IMR-90 (cell line): ENCODE results near the gene CADM1. TPM values are rescaled to one million over a fixed set of nuclear protein-coding genes. Genes with fewer than 3 reads are reported as not detected.

ENCODE experiments used
- ATAC-seq: fragments of 200-7000 bp; cut with Tn5 transposase; 2 replicates; pipeline ENCODE4 v1.9.1; 2020; ENCODE audit warnings: low read depth, mild to moderate bottlenecking, moderate library complexity
- BruUV-seq: library from RNA; stranded (reverse); fragments of 400-500 nt; replicated peaks from 2 replicates; lab custom pipeline; 2021; lab: Mats Ljungman, UMichigan
- CTCF ChIA-PET: fragments of 300-600 bp; formaldehyde crosslinking; extraction: SDS; loops from one replicate; lab custom pipeline; 2021; ENCODE audit warnings: antibody characterized with exemption; lab: Yijun Ruan, JAX
- POLR2A ChIA-PET: fragments of 300-600 bp; sonication (Branson Sonifier 250); formaldehyde crosslinking; loops from one replicate; lab custom pipeline; 2022; ENCODE audit warnings: antibody characterized with exemption; ENCODE audit not compliant: unreplicated experiment; lab: Charles Lee
- DNase-seq: peaks from one replicate; pipeline ENCODE4 v3.0.0; 2013
- H2AFZ ChIP-seq: replicated peaks from 2 replicates; pipeline ENCODE3; 2013; ENCODE audit warnings: low read length, mild to moderate bottlenecking; ENCODE audit not compliant: poor library complexity
- H2AK5ac ChIP-seq: 2 replicates; pipeline ENCODE4 v1.6.1; 2013; ENCODE audit warnings: low read depth, low read length, inconsistent platforms
- H2AK9ac ChIP-seq: replicated peaks from 2 replicates; pipeline ENCODE3; 2013; ENCODE audit warnings: mild to moderate bottlenecking, low read depth, low read length, moderate library complexity; ENCODE audit not compliant: poor library complexity
- H2BK120ac ChIP-seq: 2 replicates; pipeline ENCODE4 v1.6.1; 2013; ENCODE audit warnings: low read depth, low read length, inconsistent platforms
- H2BK15ac ChIP-seq: 3 replicates; pipeline ENCODE4 v1.6.1; 2013; ENCODE audit warnings: low read depth, low read length, inconsistent platforms
- H2BK20ac ChIP-seq: 2 replicates; pipeline ENCODE4 v1.6.1; 2013; ENCODE audit warnings: low read depth, mild to moderate bottlenecking, inconsistent platforms, low read length, moderate library complexity
- H2BK5ac ChIP-seq: 2 replicates; pipeline ENCODE4 v1.6.1; 2013; ENCODE audit warnings: mild to moderate bottlenecking, low read depth, low read length, inconsistent platforms; ENCODE audit not compliant: poor library complexity, severe bottlenecking
- H3K14ac ChIP-seq: replicated peaks from 2 replicates; pipeline ENCODE4 v1.6.1; 2013; ENCODE audit warnings: low read depth, low read length, inconsistent platforms
- H3K18ac ChIP-seq: 2 replicates; pipeline ENCODE4 v1.6.1; 2013; ENCODE audit warnings: low read depth, low read length, control low read depth
- H3K23ac ChIP-seq: 2 replicates; pipeline ENCODE4 v1.6.1; 2013; ENCODE audit warnings: low read depth, low read length, inconsistent platforms
- H3K27ac ChIP-seq: 2 replicates; pipeline ENCODE4 v1.5.1; 2013; ENCODE audit warnings: mild to moderate bottlenecking, control low read depth, low read length; ENCODE audit not compliant: insufficient read depth
- H3K27me3 ChIP-seq: 2 replicates; pipeline ENCODE4 v1.6.1; 2013; ENCODE audit warnings: low read length; ENCODE audit not compliant: control insufficient read depth, insufficient read depth
- H3K36me3 ChIP-seq: 2 replicates; pipeline ENCODE4 v1.6.1; 2013; ENCODE audit warnings: low read length, mixed read lengths; ENCODE audit not compliant: control insufficient read depth, insufficient read depth
- H3K4ac ChIP-seq: 2 replicates; pipeline ENCODE4 v1.6.1; 2013; ENCODE audit warnings: low read depth, low read length, inconsistent platforms
- H3K4me1 ChIP-seq: 2 replicates; pipeline ENCODE4 v1.6.1; 2013; ENCODE audit warnings: low read length, mixed read lengths; ENCODE audit not compliant: control insufficient read depth, insufficient read depth
- H3K4me2 ChIP-seq: 2 replicates; pipeline ENCODE4 v1.6.1; 2013; ENCODE audit warnings: low read depth, mild to moderate bottlenecking, control low read depth, low read length, moderate library complexity
- H3K4me3 ChIP-seq: 2 replicates; pipeline ENCODE4 v1.5.1; 2013; ENCODE audit warnings: low read depth, mild to moderate bottlenecking, control low read depth, low read length, moderate library complexity; ENCODE audit not compliant: insufficient read depth
- H3K56ac ChIP-seq: 2 replicates; pipeline ENCODE4 v1.6.1; 2013; ENCODE audit warnings: low read length, inconsistent platforms; ENCODE audit not compliant: insufficient read depth; ENCODE audit errors: extremely low read depth
- H3K79me1 ChIP-seq, 2 experiments: 2 replicates each; pipeline ENCODE4 v1.6.1; 2013; ENCODE audit warnings: low read length in 2 of 2, inconsistent platforms in 1 of 2, low read depth in 1 of 2
- H3K9ac ChIP-seq: 2 replicates; pipeline ENCODE4 v1.6.1; 2013; ENCODE audit warnings: low read depth, low read length, control low read depth
- H3K9me1 ChIP-seq: 2 replicates; pipeline ENCODE4 v1.6.1; 2013; ENCODE audit warnings: low read length, inconsistent platforms; ENCODE audit not compliant: insufficient read depth
- H3K9me3 ChIP-seq: 2 replicates; pipeline ENCODE4 v1.6.1; 2013; ENCODE audit warnings: low read length; ENCODE audit not compliant: control insufficient read depth, insufficient read depth
- H4K20me1 ChIP-seq: 2 replicates; pipeline ENCODE4 v1.6.1; 2013; ENCODE audit warnings: low read length, inconsistent platforms; ENCODE audit not compliant: insufficient read depth
- H4K5ac ChIP-seq: 2 replicates; pipeline ENCODE4 v1.6.1; 2013; ENCODE audit warnings: mild to moderate bottlenecking, low read depth, low read length, control low read depth
- H4K8ac ChIP-seq, 2 experiments: 2 replicates each; pipeline ENCODE4 v1.6.1; 2013; ENCODE audit warnings: low read depth in 2 of 2, low read length in 2 of 2, control low read depth in 1 of 2, inconsistent platforms in 1 of 2
- H4K91ac ChIP-seq: 2 replicates; pipeline ENCODE4 v1.6.1; 2013; ENCODE audit warnings: low read depth, low read length, inconsistent platforms; ENCODE audit not compliant: insufficient read depth
- CEBPB ChIP-seq: IDR thresholded peaks from 2 replicates; pipeline ENCODE4 v1.6.1; 2012; ENCODE audit warnings: low read depth, low read length, improper control_type of control experiment
- ELK1 ChIP-seq: fragments of 150-350 bp; IDR thresholded peaks from 2 replicates; pipeline ENCODE4 v1.6.1; 2016; ENCODE audit warnings: low read depth, mild to moderate bottlenecking, low read length, moderate library complexity, borderline replicate concordance
- FOS ChIP-seq: fragments of 150-350 bp; IDR thresholded peaks from 2 replicates; pipeline ENCODE4 v1.6.1; 2016; ENCODE audit warnings: low read depth, low read length
- POLR2A ChIP-seq: IDR thresholded peaks from 2 replicates; pipeline ENCODE4 v1.6.1; 2012; ENCODE audit warnings: mild to moderate bottlenecking, low read depth, low read length
- RFX5 ChIP-seq: IDR thresholded peaks from 2 replicates; pipeline ENCODE4 v1.8.0; 2012; ENCODE audit warnings: low read depth, mild to moderate bottlenecking, low read length, moderate library complexity
- WGBS, 2 experiments: methylation state at CpG; one replicate each; pipeline versions ENCODE4 v1.1.5 to v1.1.7; 2013; ENCODE audit warnings: missing lambda C conversion rate in 2 of 2; ENCODE audit not compliant: insufficient read length in 1 of 2; ENCODE audit errors: extremely low coverage in 2 of 2; 5-methylcytosine and 5-hydroxymethylcytosine counted together
- dilution Hi-C: fragments of 300-500 bp; cut with HindIII; formaldehyde crosslinking; loops from one replicate; pipeline ENCODE4 v1.14.3; 2018; ENCODE audit warnings: low sequenced_read_pairs; ENCODE audit not compliant: unreplicated experiment
- in situ Hi-C: fragments of 300-500 bp; cut with MboI; formaldehyde crosslinking; loops from 3 replicates; pipeline ENCODE4 v1.14.3; 2019; ENCODE audit warnings: low sequenced_read_pairs, inconsistent platforms, mixed read lengths
- intact Hi-C: fragments of 100-400 bp; cut with micrococcal nuclease; formaldehyde crosslinking; loops from 2 replicates; pipeline ENCODE4 v1.10.0; 2022
- polyA plus RNA-seq, 3 experiments: library from polyadenylated mRNA; depleted of rRNA; stranded (reverse); fragments of >200 nt; gene quantifications; 2 replicates each; pipeline ENCODE4 v1.2.3, GENCODE V29; 2012; ENCODE audit warnings: low replicate concordance in 1 of 3
- total RNA-seq: library from RNA; depleted of rRNA; stranded (reverse); fragments of >200 nt; gene quantifications from 2 replicates; pipeline ENCODE4 v1.2.3, GENCODE V29; 2012

CADM1 gene
- total and polyA plus RNA-seq, 2 of the 4 experiments (the other 2 are of a cell fraction) = 28.8 to 77.1 TPM

DNA sequence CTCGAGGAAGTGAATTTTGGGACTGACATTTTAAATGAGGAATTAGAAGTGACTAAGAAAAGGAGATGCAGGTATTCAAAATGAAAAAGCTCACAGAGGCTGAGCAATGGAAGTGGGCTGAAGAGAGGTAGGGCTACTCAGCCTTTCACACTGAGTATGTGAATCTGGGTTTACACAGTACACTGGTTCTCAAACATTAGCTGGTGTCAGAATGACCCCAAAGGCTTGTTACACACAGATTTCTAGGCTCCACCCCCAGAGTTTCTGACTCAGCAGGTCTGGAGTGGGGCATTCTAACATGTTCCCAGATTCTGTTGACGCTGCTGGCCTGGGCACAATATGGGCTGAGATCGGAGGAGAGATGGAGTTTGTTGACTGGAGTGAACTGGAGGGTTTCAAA, 32.8 kb downstream of the CADM1 start:
- no TSS peak for BruUV-seq
- H3K4me1 ChIP-seq = no peaks in the 10 kb centered on the region

More for the DNA sequence above, 32.8 kb downstream of the CADM1 start:
- in situ Hi-C loops = no loop called here
- Histone ChIP-seq H3K9ac (no peak overlapping the region), H3K18ac (no peak overlapping the region), H3K9me3 (no peaks in the 10 kb centered on the region), H3K14ac (no peak overlapping the region), H3K36me3 (no peaks in the 10 kb centered on the region), H2AFZ (no peak overlapping the region), H3K27ac (no peak overlapping the region), H4K20me1 (no peaks in the 10 kb centered on the region), H4K91ac (no peak overlapping the region), H4K5ac (no peak overlapping the region), H2AK9ac (no peak overlapping the region), H2BK15ac (no peak overlapping the region), H3K23ac (no peak overlapping the region), H2AK5ac (no peak overlapping the region), H3K9me1 (no peaks in the 10 kb centered on the region), H3K4me2 (no peak overlapping the region), H3K79me1 (no peaks in the 10 kb centered on the region; a peak in 1 of 4 replicates), H4K8ac (no peak overlapping the region), H3K27me3 (no peaks in the 10 kb centered on the region), H3K4me3 (no peak overlapping the region), H3K56ac (no peak overlapping the region), H2BK120ac (no peak overlapping the region), H2BK20ac (no peak overlapping the region), H3K4ac (no peak overlapping the region), H2BK5ac (no peak overlapping the region)
- DNase-seq = peak; percentile 28
- CTCF ChIA-PET = no interaction called here
- dilution Hi-C loops = no loop called here
- intact Hi-C loops = no loop called here
- POLR2A ChIA-PET = no interaction called here
- ATAC-seq = peak; percentile 40; the same call in 1 of the 2 replicates
- 90% methylated on average over 2 of the region's 3 CpGs; no CpG with 5 or more reads in 1 of the 2 experiments for WGBS, 2 experiments
- no peak for TF ChIP-seq FOS
- TF ChIP-seq RFX5 = no peak
- no peak for TF ChIP-seq CEBPB
- TF ChIP-seq ELK1 = no peak
- no peak for TF ChIP-seq POLR2A
